H9 (cell line): ENCODE results near the gene MDFIC2. TPM values are rescaled to one million over a fixed set of nuclear protein-coding genes. Genes with fewer than 3 reads are reported as not detected.

Experiments used
- DNase-seq: peaks from one replicate; pipeline ENCODE4 v3.0.0-alpha.2; 2017
- H2AFZ ChIP-seq: one replicate; pipeline ENCODE4 v1.6.1; 2013; ENCODE audit warnings: mild to moderate bottlenecking, low read length, control low read depth, moderate library complexity
- H2AK5ac ChIP-seq: 2 replicates; pipeline ENCODE4 v1.6.1; 2013; ENCODE audit warnings: low read length, control low read depth, mixed read lengths; ENCODE audit not compliant: insufficient read length
- H2BK120ac ChIP-seq: one replicate; pipeline ENCODE4 v1.6.1; 2013; ENCODE audit warnings: low read depth, mild to moderate bottlenecking, low read length, control low read depth, inconsistent platforms; ENCODE audit not compliant: poor library complexity, severe bottlenecking
- H2BK12ac ChIP-seq: 2 replicates; pipeline ENCODE4 v1.6.1; 2013; ENCODE audit warnings: low read length, control low read depth, mixed read lengths, low read depth; ENCODE audit not compliant: insufficient read length
- H2BK15ac ChIP-seq: 2 replicates; pipeline ENCODE4 v1.6.1; 2013; ENCODE audit warnings: low read depth, low read length, control low read depth
- H2BK20ac ChIP-seq: one replicate; pipeline ENCODE4 v1.6.1; 2013; ENCODE audit warnings: low read depth, mild to moderate bottlenecking, low read length, control low read depth, inconsistent platforms; ENCODE audit not compliant: poor library complexity, severe bottlenecking
- H2BK5ac ChIP-seq: 2 replicates; pipeline ENCODE4 v1.6.1; 2013; ENCODE audit warnings: low read length, control low read depth, mixed read lengths; ENCODE audit not compliant: insufficient read length
- H3K14ac ChIP-seq: 2 replicates; pipeline ENCODE4 v1.6.1; 2013; ENCODE audit warnings: low read length, control low read depth; ENCODE audit not compliant: insufficient read depth
- H3K18ac ChIP-seq: 2 replicates; pipeline ENCODE4 v1.6.1; 2013; ENCODE audit warnings: low read depth, mild to moderate bottlenecking, mixed read lengths, low read length, control low read depth; ENCODE audit not compliant: insufficient read length
- H3K23ac ChIP-seq: 2 replicates; pipeline ENCODE4 v1.6.1; 2013; ENCODE audit warnings: low read length, control low read depth, mixed read lengths, low read depth; ENCODE audit not compliant: insufficient read length
- H3K23me2 ChIP-seq: 2 replicates; pipeline ENCODE4 v1.6.1; 2013; ENCODE audit warnings: low read depth, mild to moderate bottlenecking, mixed read lengths, low read length, control low read depth; ENCODE audit not compliant: insufficient read length, poor library complexity, severe bottlenecking
- H3K27ac ChIP-seq: 2 replicates; pipeline ENCODE4 v1.5.1; 2013; ENCODE audit warnings: low read length, control low read depth, mixed read lengths, low read depth; ENCODE audit not compliant: insufficient read length
- H3K27me3 ChIP-seq: 2 replicates; pipeline ENCODE4 v1.6.1; 2013; ENCODE audit warnings: low read length, control low read depth, inconsistent platforms; ENCODE audit not compliant: insufficient read depth
- H3K4ac ChIP-seq: 2 replicates; pipeline ENCODE4 v1.6.1; 2013; ENCODE audit warnings: low read depth, mild to moderate bottlenecking, control low read depth, inconsistent platforms, low read length, moderate library complexity
- H3K4me1 ChIP-seq: 2 replicates; pipeline ENCODE4 v1.6.1; 2013; ENCODE audit warnings: low read length, control low read depth, inconsistent platforms; ENCODE audit not compliant: insufficient read depth
- H3K4me2 ChIP-seq: 2 replicates; pipeline ENCODE4 v1.6.1; 2013; ENCODE audit warnings: low read length, control low read depth, mixed read lengths; ENCODE audit not compliant: insufficient read length, insufficient read depth
- H3K56ac ChIP-seq: 2 replicates; pipeline ENCODE4 v1.6.1; 2013; ENCODE audit warnings: low read depth, mild to moderate bottlenecking, mixed read lengths, low read length, control low read depth; ENCODE audit not compliant: insufficient read length
- H3K79me1 ChIP-seq: 2 replicates; pipeline ENCODE4 v1.6.1; 2013; ENCODE audit warnings: low read depth, mild to moderate bottlenecking, moderate library complexity, low read length, control low read depth, inconsistent platforms; ENCODE audit not compliant: insufficient read depth, poor library complexity, severe bottlenecking
- H3K79me2 ChIP-seq: 2 replicates; pipeline ENCODE4 v1.6.1; 2013; ENCODE audit warnings: low read length, control low read depth, inconsistent platforms; ENCODE audit not compliant: insufficient read depth
- H3K9ac ChIP-seq: 2 replicates; pipeline ENCODE4 v1.6.1; 2013; ENCODE audit warnings: low read length, control low read depth, mixed read lengths; ENCODE audit not compliant: insufficient read length; ENCODE audit errors: extremely low read depth
- H3K9me3 ChIP-seq: one replicate; pipeline ENCODE4 v1.6.1; 2013; ENCODE audit warnings: low read depth, low read length, inconsistent platforms; ENCODE audit not compliant: control insufficient read depth
- H3T11ph ChIP-seq: one replicate; pipeline ENCODE4 v1.6.1; 2013; ENCODE audit warnings: mild to moderate bottlenecking, low read length, control low read depth, inconsistent platforms
- H4K20me1 ChIP-seq: one replicate; pipeline ENCODE4 v1.6.1; 2013; ENCODE audit not compliant: control insufficient read depth, insufficient read length, insufficient read depth
- H4K5ac ChIP-seq: 2 replicates; pipeline ENCODE4 v1.6.1; 2013; ENCODE audit warnings: low read depth, mild to moderate bottlenecking, mixed read lengths, low read length, control low read depth; ENCODE audit not compliant: insufficient read length
- H4K8ac ChIP-seq: replicated peaks from 2 replicates; pipeline ENCODE4 v1.6.1; 2013; ENCODE audit warnings: low read length, control low read depth, mixed read lengths, low read depth; ENCODE audit not compliant: insufficient read length
- H4K91ac ChIP-seq: 2 replicates; pipeline ENCODE4 v1.6.1; 2013; ENCODE audit warnings: low read depth, mild to moderate bottlenecking, moderate library complexity, mixed read lengths, low read length, control low read depth; ENCODE audit not compliant: insufficient read length
- H3K27ac Mint-ChIP-seq, 3 experiments: 2 replicates in 2 of 3; 3 replicates in 1 of 3; pipeline ENCODE4 v1.8.0; 2020 to 2021; ENCODE audit warnings: mixed read lengths in 3 of 3, mild to moderate bottlenecking in 1 of 3, moderate library complexity in 1 of 3
- H3K27me3 Mint-ChIP-seq: 2 replicates; pipeline ENCODE4 v1.8.0; 2021; ENCODE audit warnings: low read depth, mild to moderate bottlenecking, moderate library complexity, mixed read lengths
- H3K36me3 Mint-ChIP-seq, 3 experiments: 2 replicates in 2 of 3; 3 replicates in 1 of 3; pipeline ENCODE4 v1.8.0; 2020 to 2021; ENCODE audit warnings: low read depth in 3 of 3, mixed read lengths in 3 of 3; ENCODE audit not compliant: insufficient read depth in 1 of 3
- H3K4me1 Mint-ChIP-seq, 2 experiments: 2 replicates each; pipeline ENCODE4 v1.8.0; 2020; ENCODE audit warnings: mixed read lengths in 2 of 2
- H3K4me3 Mint-ChIP-seq, 2 experiments: 2 replicates in 1 of 2; 3 replicates in 1 of 2; pipeline ENCODE4 v1.8.0; 2020 to 2021; ENCODE audit warnings: mild to moderate bottlenecking in 2 of 2, mixed read lengths in 2 of 2, moderate library complexity in 1 of 2
- H3K9me3 Mint-ChIP-seq, 2 experiments: 2 replicates in 1 of 2; 3 replicates in 1 of 2; pipeline ENCODE4 v1.8.0; 2020; ENCODE audit warnings: mild to moderate bottlenecking in 2 of 2, mixed read lengths in 2 of 2, moderate library complexity in 1 of 2
- CTCF ChIP-seq: fragments of 200-600 bp; sonication (generic); conservative IDR thresholded peaks from 3 replicates; pipeline ENCODE4 v1.8.0; 2021; ENCODE audit warnings: antibody characterized with exemption, mild to moderate bottlenecking
- WGBS: extraction: QIAGEN DNeasy Blood & Tissue Kit; methylation state at CpG from one replicate; pipeline ENCODE4 v1.1.7; 2013; ENCODE audit warnings: missing lambda C conversion rate, low lambda C conversion rate, mixed read lengths; ENCODE audit not compliant: insufficient read length; ENCODE audit errors: extremely low coverage; 5-methylcytosine and 5-hydroxymethylcytosine counted together
- total RNA-seq: library from RNA; stranded (reverse); gene quantifications from 2 replicates; pipeline ENCODE4 v1.2.1, GENCODE V29; 2021

MDFIC2 gene
- total RNA-seq, 1 experiment from 2014 or later = not detected

GRCh38 chr3:70359711-70360110 is 47.3 kb upstream of the MDFIC2 start:
- WGBS = no CpG with 5 or more reads among the region's 5 CpGs
- Histone ChIP-seq H4K91ac (no peak overlapping the region), H4K20me1 (no peaks in the 10 kb centered on the region), H3K4me2 (no peak overlapping the region), H3K9me3 (no peaks in the 10 kb centered on the region), H3K14ac (no peak overlapping the region), H2AFZ (no peak overlapping the region), H2BK5ac (no peak overlapping the region), H2AK5ac (no peak overlapping the region), H2BK15ac (no peak overlapping the region), H3K18ac (no peak overlapping the region), H2BK12ac (no peak overlapping the region), H3K9ac (no peak overlapping the region), H3K79me2 (no peaks in the 10 kb centered on the region), H3K79me1 (no peaks in the 10 kb centered on the region), H3K4ac (no peak overlapping the region), H3K23ac (no peak overlapping the region), H3K56ac (no peak overlapping the region), H3K27me3 (no peaks in the 10 kb centered on the region), H3K23me2 (no peaks in the 10 kb centered on the region), H3K4me1 (no peaks in the 10 kb centered on the region), H3K27ac (no peak overlapping the region), H2BK20ac (no peak overlapping the region), H2BK120ac (no peak overlapping the region), H3T11ph (no peak overlapping the region), H4K5ac (no peak overlapping the region), H4K8ac (no peak overlapping the region)
- H3K27ac Mint-ChIP-seq = no peak overlapping the region
- peaks cover 0 to 6% of the 10 kb centered on the region in 2 experiments; a peak in 4 of 5 replicates for H3K9me3 Mint-ChIP-seq
- no peak for DNase-seq
- H3K36me3 Mint-ChIP-seq = peaks cover 0 to 2% (median 0%) of the 10 kb centered on the region in 3 experiments; a peak in 4 of 7 replicates
- H3K27me3 Mint-ChIP-seq = no peaks in the 10 kb centered on the region
- H3K4me1 Mint-ChIP-seq = no peaks in the 10 kb centered on the region
- H3K4me3 Mint-ChIP-seq = no peak overlapping the region
- TF ChIP-seq CTCF = no peak
